Esophagus muscularis mucosa (tissue), 3 donors: ENCODE data around the gene KLK1.

ENCODE experiments used
- POLR2A ChIP-seq: fragments of 450-650 bp; IDR thresholded peaks from one replicate; pipeline ENCODE4 v1.6.1; 2017; ENCODE audit warnings: antibody characterized with exemption, moderate library complexity, mild to moderate bottlenecking, low read depth
- POLR2AphosphoS5 ChIP-seq, 2 donors: sonication (generic); formaldehyde crosslinking; IDR thresholded peaks; one replicate each; pipeline ENCODE4 v1.6.1; 2017; ENCODE audit warnings: antibody characterized with exemption in 2 of 2
- TF ChIP-seq, protein P1 (sequence below), 3 experiments: fragments of 200-600 bp in 2 of 3; fragments of 450-650 bp in 1 of 3; sonication (generic) in 2 of 3; IDR thresholded peaks; one replicate each; pipeline ENCODE4 v1.5.1; 2017 to 2019; ENCODE audit warnings: antibody characterized with exemption in 3 of 3, mild to moderate bottlenecking in 2 of 3, moderate library complexity in 1 of 3

DNA sequence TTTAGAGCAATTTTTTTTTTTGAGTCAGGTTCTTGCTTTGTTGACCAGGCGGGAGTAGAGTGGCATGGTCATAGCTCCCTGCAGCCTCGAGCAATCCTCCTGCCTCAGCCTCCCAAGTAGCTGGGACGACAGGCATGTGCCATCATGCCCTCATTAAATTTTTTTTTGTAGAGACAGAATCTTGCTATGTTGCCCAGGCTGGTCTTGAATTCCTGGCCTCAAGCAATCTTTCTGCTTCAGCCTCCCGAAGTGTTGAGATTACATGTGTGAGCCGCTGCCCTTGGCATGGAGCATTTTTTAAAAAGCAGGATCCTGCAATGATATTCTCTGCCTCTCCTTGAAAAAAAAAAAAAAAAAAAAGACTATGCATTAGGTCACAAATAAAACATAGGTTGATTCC lies 47.5 kb downstream of the KLK1 start:
- TF ChIP-seq, protein P1, sequence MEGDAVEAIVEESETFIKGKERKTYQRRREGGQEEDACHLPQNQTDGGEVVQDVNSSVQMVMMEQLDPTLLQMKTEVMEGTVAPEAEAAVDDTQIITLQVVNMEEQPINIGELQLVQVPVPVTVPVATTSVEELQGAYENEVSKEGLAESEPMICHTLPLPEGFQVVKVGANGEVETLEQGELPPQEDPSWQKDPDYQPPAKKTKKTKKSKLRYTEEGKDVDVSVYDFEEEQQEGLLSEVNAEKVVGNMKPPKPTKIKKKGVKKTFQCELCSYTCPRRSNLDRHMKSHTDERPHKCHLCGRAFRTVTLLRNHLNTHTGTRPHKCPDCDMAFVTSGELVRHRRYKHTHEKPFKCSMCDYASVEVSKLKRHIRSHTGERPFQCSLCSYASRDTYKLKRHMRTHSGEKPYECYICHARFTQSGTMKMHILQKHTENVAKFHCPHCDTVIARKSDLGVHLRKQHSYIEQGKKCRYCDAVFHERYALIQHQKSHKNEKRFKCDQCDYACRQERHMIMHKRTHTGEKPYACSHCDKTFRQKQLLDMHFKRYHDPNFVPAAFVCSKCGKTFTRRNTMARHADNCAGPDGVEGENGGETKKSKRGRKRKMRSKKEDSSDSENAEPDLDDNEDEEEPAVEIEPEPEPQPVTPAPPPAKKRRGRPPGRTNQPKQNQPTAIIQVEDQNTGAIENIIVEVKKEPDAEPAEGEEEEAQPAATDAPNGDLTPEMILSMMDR (IDR thresholded peaks at IDR 0.05) = no peak
- TF ChIP-seq POLR2A (no peak), POLR2AphosphoS5 (IDR thresholded peaks at IDR 0.05) (no peak)
